Measurements from ENCODE around the gene C10orf67. TPM values are rescaled to one million over a fixed set of nuclear protein-coding genes. Genes with fewer than 3 reads are reported as not detected.

Gene C10orf67
- total RNA-seq, 1 experiment from 2014 or later: not detected

GRCh38 chr10:23174074-23174976 is 170.3 kb downstream of the C10orf67 start:
- H3K27me3 ChIP-seq (ENCODE audit: insufficient read depth, low read length): peaks cover 29% of the 10 kb centered on the region
- no peaks in the 10 kb centered on the region for H3K36me3 ChIP-seq (ENCODE audit: control insufficient read depth in 1 of 2, insufficient read depth in 2 of 2, low read length in 2 of 2)
- no peak overlapping the region for H3K27ac ChIP-seq (ENCODE audit: low read depth, low read length)
- no peak overlapping the region for H2AFZ ChIP-seq (ENCODE audit: low read depth, low read length, poor library complexity, severe bottlenecking)
- RAD21 ChIA-PET (ENCODE audit: low non-redundant PET in 1 of 2, low total read pairs in 2 of 2, uncharacterized antibody in 2 of 2, unreplicated experiment in 2 of 2): no interaction called here
- POLR2A ChIA-PET: no interaction called here
- DNase-seq (ENCODE audit: low read depth, low spot score): no peak
- ATAC-seq: no peak
- no peaks in the 10 kb centered on the region for H3K9me2 ChIP-seq (ENCODE audit: insufficient read depth)
- TF ChIP-seq CEBPB (IDR thresholded peaks at IDR 0.05; ENCODE audit: low read depth) (no peak), ELF1 (IDR thresholded peaks at IDR 0.05; ENCODE audit: borderline replicate concordance, low read depth) (no peak), CBX3 (IDR thresholded peaks at IDR 0.05; ENCODE audit: low read depth) (no peak), SP1 (IDR thresholded peaks at IDR 0.05; ENCODE audit: low read depth) (no peak), ZNF274 (IDR thresholded peaks at IDR 0.05; ENCODE audit: low read depth, low read length) (no peak), POLR2AphosphoS5 (IDR thresholded peaks at IDR 0.05; ENCODE audit: low read depth, low read length) (no peak), EZH2phosphoT487 (IDR thresholded peaks at IDR 0.05; ENCODE audit: borderline replicate concordance) (no peak), FOSL1 (IDR thresholded peaks at IDR 0.05; ENCODE audit: low read depth) (no peak), REST (IDR thresholded peaks at IDR 0.05; ENCODE audit: low read depth) (no peak), ZBTB33 (IDR thresholded peaks at IDR 0.05; ENCODE audit: extremely low read depth, insufficient replicate concordance, low read length) (no peak), SRF (IDR thresholded peaks at IDR 0.05; ENCODE audit: low read depth) (no peak), MAX (IDR thresholded peaks at IDR 0.05) (no peak), RAD21 (IDR thresholded peaks at IDR 0.05; ENCODE audit: low read depth) (no peak), EZH2 (IDR thresholded peaks at IDR 0.05) (no peak), CTCF (IDR thresholded peaks at IDR 0.05 in 2 of 3, conservative IDR thresholded peaks at IDR 0.05 in 1 of 3; ENCODE audit: borderline replicate concordance in 1 of 3, insufficient read depth in 1 of 3, low read depth in 2 of 3, low read length in 2 of 3) (no peak), EGR1 (IDR thresholded peaks at IDR 0.05; ENCODE audit: low read depth) (no peak), SIN3A (IDR thresholded peaks at IDR 0.05; ENCODE audit: low read depth) (no peak)
- CTCF ChIA-PET: no interaction called here
- intact Hi-C loops (cut with micrococcal nuclease): no loop called here
- BruUV-seq (replicated peaks): no TSS peak
- no peaks in the 10 kb centered on the region for H3K9me3 ChIP-seq (ENCODE audit: control insufficient read depth in 1 of 2, insufficient read depth in 1 of 2, low read depth in 1 of 2, low read length in 2 of 2)
- no peaks in the 10 kb centered on the region for H3K4me1 ChIP-seq (ENCODE audit: control insufficient read depth in 1 of 2, insufficient read depth in 2 of 2, low read length in 2 of 2)
- no peak overlapping the region for H3K9ac ChIP-seq (ENCODE audit: low read length)
- no peaks in the 10 kb centered on the region for H3K79me2 ChIP-seq (ENCODE audit: insufficient read depth, low read length)
- H4K20me1 ChIP-seq (ENCODE audit: insufficient read depth): no peaks in the 10 kb centered on the region
- no peak overlapping the region for H3K4me2 ChIP-seq (ENCODE audit: low read length)
- no peak overlapping the region for H3K4me3 ChIP-seq (replicated peaks in 1 of 2; ENCODE audit: low read depth in 1 of 2, low read length in 2 of 2)

Measured in HCT116 (cell line).